ENCODE data around the gene PRKCE. TPM values are rescaled to one million over a fixed set of nuclear protein-coding genes. Genes with fewer than 3 reads are reported as not detected.
A peak's percentile ranks its signal among the peaks of the same experiment; 100 is the strongest.

Gene PRKCE
- total and polyA plus RNA-seq, 3 experiments from 2014 or later, result 3.1 to 9.6 (median 7.9) TPM

- Histone ChIP-seq H3K4me1 (ENCODE audit: insufficient read depth, low read length) (no peaks in the 10 kb centered on the region), H3K4me3 (ENCODE audit: low read length) (no peak overlapping the region), H3K27ac (ENCODE audit: low read depth, low read length) (no peak overlapping the region), H3K27me3 (ENCODE audit: insufficient read depth, low read length, poor library complexity, severe bottlenecking) (no peaks in the 10 kb centered on the region), H3K9me3 (ENCODE audit: low read length) (no peaks in the 10 kb centered on the region), H3K36me3 (ENCODE audit: insufficient read depth, low read length) (no peaks in the 10 kb centered on the region)
- Mint-ChIP-seq H3K9me3 (no peaks in the 10 kb centered on the region), H3K27me3 (no peaks in the 10 kb centered on the region), H3K4me3 (no peak overlapping the region), H3K36me3 (peaks cover 0 to 5% (median 0%) of the 10 kb centered on the region in 3 donors), H3K27ac (no peak overlapping the region), H3K4me1 (peaks cover 17 to 29% (median 20%) of the 10 kb centered on the region in 3 donors)
- no peak for DNase-seq
- CTCF ChIA-PET, result no interaction called here
- POLR2A ChIA-PET, result no interaction called here
Measured at GRCh38 chr2:45823723-45824206, 172.3 kb downstream of the PRKCE start.

- Mint-ChIP-seq H3K36me3 (peaks cover 0 to 12% (median 1%) of the 10 kb centered on the region in 3 donors), H3K4me3 (no peak overlapping the region), H3K4me1 (peaks cover 14 to 24% (median 20%) of the 10 kb centered on the region in 3 donors), H3K9me3 (peaks cover 4 to 8% (median 7%) of the 10 kb centered on the region in 5 donors), H3K27ac (peak overlapping the region in 1 of 8 donors; percentile 38), H3K27me3 (no peaks in the 10 kb centered on the region)
- no peaks in the 10 kb centered on the region for H3K4me1 ChIP-seq (ENCODE audit: insufficient read depth, low read length)
- H3K9me3 ChIP-seq (ENCODE audit: low read length), result no peaks in the 10 kb centered on the region
- CTCF ChIA-PET, result no interaction called here
- POLR2A ChIA-PET, result no interaction called here
- H3K36me3 ChIP-seq (ENCODE audit: insufficient read depth, low read length), result no peaks in the 10 kb centered on the region
- no peaks in the 10 kb centered on the region for H3K27me3 ChIP-seq (ENCODE audit: insufficient read depth, low read length, poor library complexity, severe bottlenecking)
- peak in 1 of 5 donors; percentile 44 for DNase-seq
- no peak overlapping the region for H3K27ac ChIP-seq (ENCODE audit: low read depth, low read length)
- no peak overlapping the region for H3K4me3 ChIP-seq (ENCODE audit: low read length)
Measured at GRCh38 chr2:45825001-45825651, 173.7 kb downstream of the PRKCE start.

GRCh38 chr2:45826460-45826859 is 175.0 kb downstream of the PRKCE start:
- ChIA-PET POLR2A (no interaction called here), CTCF (no interaction called here)
- H3K36me3 ChIP-seq (ENCODE audit: insufficient read depth, low read length), result no peaks in the 10 kb centered on the region

GRCh38 chr2:45826884-45827635 is 175.6 kb downstream of the PRKCE start:
- ChIA-PET CTCF (no interaction called here), POLR2A (no interaction called here)
- H3K36me3 ChIP-seq (ENCODE audit: insufficient read depth, low read length), result no peaks in the 10 kb centered on the region
- no peaks in the 10 kb centered on the region for H3K27me3 Mint-ChIP-seq
- no peaks in the 10 kb centered on the region for H3K9me3 ChIP-seq (ENCODE audit: low read length)
- no peaks in the 10 kb centered on the region for H3K4me1 ChIP-seq (ENCODE audit: insufficient read depth, low read length)
- peaks cover 1 to 26% (median 2%) of the 10 kb centered on the region in 3 donors for H3K36me3 Mint-ChIP-seq
- H3K4me1 Mint-ChIP-seq, result peaks cover 10 to 22% (median 16%) of the 10 kb centered on the region in 3 donors
- H3K9me3 Mint-ChIP-seq, result peaks cover 9 to 21% (median 20%) of the 10 kb centered on the region in 5 donors
- no peaks in the 10 kb centered on the region for H3K27me3 ChIP-seq (ENCODE audit: insufficient read depth, low read length, poor library complexity, severe bottlenecking)
- peak overlapping the region in 1 of 8 donors; percentile 50 for H3K27ac Mint-ChIP-seq
- H3K4me3 ChIP-seq (ENCODE audit: low read length), result no peak overlapping the region
- H3K27ac ChIP-seq (ENCODE audit: low read depth, low read length), result no peak overlapping the region
- no peak overlapping the region for H3K4me3 Mint-ChIP-seq
- DNase-seq, result no peak

More at GRCh38 chr2:45826460-45826859, 175.0 kb downstream of the PRKCE start:
- H3K9me3 ChIP-seq (ENCODE audit: low read length), result no peaks in the 10 kb centered on the region
- peaks cover 13 to 22% (median 17%) of the 10 kb centered on the region in 3 donors for H3K4me1 Mint-ChIP-seq
- H3K27ac Mint-ChIP-seq, result no peak overlapping the region
- no peak for DNase-seq
- no peak overlapping the region for H3K27ac ChIP-seq (ENCODE audit: low read depth, low read length)
- H3K9me3 Mint-ChIP-seq, result peaks cover 9 to 21% (median 20%) of the 10 kb centered on the region in 5 donors
- no peak overlapping the region for H3K4me3 Mint-ChIP-seq
- no peaks in the 10 kb centered on the region for H3K27me3 ChIP-seq (ENCODE audit: insufficient read depth, low read length, poor library complexity, severe bottlenecking)
- no peak overlapping the region for H3K4me3 ChIP-seq (ENCODE audit: low read length)
- no peaks in the 10 kb centered on the region for H3K27me3 Mint-ChIP-seq
- no peaks in the 10 kb centered on the region for H3K4me1 ChIP-seq (ENCODE audit: insufficient read depth, low read length)
- H3K36me3 Mint-ChIP-seq, result peaks cover 1 to 26% (median 2%) of the 10 kb centered on the region in 3 donors

- H3K4me1 ChIP-seq (ENCODE audit: insufficient read depth, low read length), result no peaks in the 10 kb centered on the region
- ChIA-PET POLR2A (no interaction called here), CTCF (no interaction called here)
- no peaks in the 10 kb centered on the region for H3K9me3 ChIP-seq (ENCODE audit: low read length)
- Mint-ChIP-seq H3K4me3 (no peak overlapping the region), H3K36me3 (peaks cover 1 to 26% (median 2%) of the 10 kb centered on the region in 3 donors), H3K9me3 (peaks cover 9 to 21% (median 20%) of the 10 kb centered on the region in 5 donors), H3K4me1 (peaks cover 3 to 13% (median 11%) of the 10 kb centered on the region in 3 donors), H3K27ac (no peak overlapping the region), H3K27me3 (no peaks in the 10 kb centered on the region)
- H3K27me3 ChIP-seq (ENCODE audit: insufficient read depth, low read length, poor library complexity, severe bottlenecking), result no peaks in the 10 kb centered on the region
- H3K4me3 ChIP-seq (ENCODE audit: low read length), result no peak overlapping the region
- no peak for DNase-seq
- no peaks in the 10 kb centered on the region for H3K36me3 ChIP-seq (ENCODE audit: insufficient read depth, low read length)
- no peak overlapping the region for H3K27ac ChIP-seq (ENCODE audit: low read depth, low read length)
Measured at GRCh38 chr2:45830322-45830721, 178.8 kb downstream of the PRKCE start.

- DNase-seq, result no peak
Measured at GRCh38 chr2:45833301-45833967, 182.0 kb downstream of the PRKCE start.

GRCh38 chr2:45833968-45834344 is 182.5 kb downstream of the PRKCE start:
- POLR2A ChIA-PET, result no interaction called here

More at GRCh38 chr2:45833301-45833967, 182.0 kb downstream of the PRKCE start:
- peaks cover 1 to 21% (median 2%) of the 10 kb centered on the region in 3 donors for H3K36me3 Mint-ChIP-seq
- Histone ChIP-seq H3K9me3 (ENCODE audit: low read length) (no peaks in the 10 kb centered on the region), H3K27ac (ENCODE audit: low read depth, low read length) (no peak overlapping the region), H3K27me3 (ENCODE audit: insufficient read depth, low read length, poor library complexity, severe bottlenecking) (no peaks in the 10 kb centered on the region), H3K4me3 (ENCODE audit: low read length) (no peak overlapping the region), H3K36me3 (ENCODE audit: insufficient read depth, low read length) (no peaks in the 10 kb centered on the region), H3K4me1 (ENCODE audit: insufficient read depth, low read length) (no peaks in the 10 kb centered on the region)
- H3K4me1 Mint-ChIP-seq, result peaks cover 4 to 8% (median 7%) of the 10 kb centered on the region in 3 donors
- H3K27ac Mint-ChIP-seq, result no peak overlapping the region
- peaks cover 9 to 21% (median 20%) of the 10 kb centered on the region in 5 donors for H3K9me3 Mint-ChIP-seq
- POLR2A ChIA-PET, result no interaction called here
- H3K27me3 Mint-ChIP-seq, result no peaks in the 10 kb centered on the region
- no peak overlapping the region for H3K4me3 Mint-ChIP-seq
- CTCF ChIA-PET, result no interaction called here

More at GRCh38 chr2:45833968-45834344, 182.5 kb downstream of the PRKCE start:
- H3K4me3 Mint-ChIP-seq, result no peak overlapping the region
- DNase-seq, result no peak
- H3K27ac ChIP-seq (ENCODE audit: low read depth, low read length), result no peak overlapping the region
- H3K4me1 ChIP-seq (ENCODE audit: insufficient read depth, low read length), result no peaks in the 10 kb centered on the region
- peaks cover 9 to 21% (median 20%) of the 10 kb centered on the region in 5 donors for H3K9me3 Mint-ChIP-seq
- CTCF ChIA-PET, result no interaction called here
- no peaks in the 10 kb centered on the region for H3K36me3 ChIP-seq (ENCODE audit: insufficient read depth, low read length)
- H3K27ac Mint-ChIP-seq, result no peak overlapping the region
- peaks cover 1 to 21% (median 2%) of the 10 kb centered on the region in 3 donors for H3K36me3 Mint-ChIP-seq
- H3K4me3 ChIP-seq (ENCODE audit: low read length), result no peak overlapping the region
- H3K9me3 ChIP-seq (ENCODE audit: low read length), result no peaks in the 10 kb centered on the region
- peaks cover 4 to 8% (median 7%) of the 10 kb centered on the region in 3 donors for H3K4me1 Mint-ChIP-seq
- no peaks in the 10 kb centered on the region for H3K27me3 ChIP-seq (ENCODE audit: insufficient read depth, low read length, poor library complexity, severe bottlenecking)
- H3K27me3 Mint-ChIP-seq, result no peaks in the 10 kb centered on the region
